Fibroblast of peridontal ligament (primary cell): ENCODE measurements around the gene PDE8B.
A peak's percentile ranks its signal among the peaks of the same experiment; 100 is the strongest.

Source experiments
- DNase-seq: peaks from one replicate; pipeline ENCODE4 v3.0.0-alpha.2; 2010; ENCODE audit errors: extremely low read depth

Gene PDE8B

DNA sequence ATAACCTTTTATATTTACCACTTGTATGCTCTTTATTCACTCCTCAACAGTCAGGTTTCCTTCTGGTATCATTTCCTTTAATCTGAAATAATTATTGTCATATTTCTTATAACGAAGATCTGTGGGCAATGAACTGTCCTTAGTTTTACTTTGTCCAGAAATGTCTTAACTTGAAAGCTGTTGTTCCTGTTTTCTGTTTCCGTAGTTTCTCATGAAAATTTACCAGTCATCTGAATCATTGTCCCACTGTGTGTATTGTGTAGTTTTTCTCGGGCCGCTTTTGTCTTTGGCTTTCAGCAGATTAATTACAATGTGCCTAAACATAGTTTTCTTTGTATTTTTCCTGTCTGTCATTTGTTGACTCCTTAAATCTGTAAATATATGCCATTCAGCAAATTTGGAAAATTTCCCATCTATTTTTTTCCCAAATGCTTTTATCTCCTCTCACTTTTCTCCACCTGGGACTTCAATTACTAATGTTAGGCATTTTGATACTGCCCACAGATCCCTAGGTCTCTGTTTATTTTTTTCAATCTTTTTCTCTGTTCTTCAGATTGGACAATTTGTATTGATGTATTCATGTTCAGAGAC is 74.9 kb downstream of the PDE8B start:
- no peak for DNase-seq

GRCh38 chr5:77292026-77292757 is 81.7 kb downstream of the PDE8B start:
- DNase-seq: peak; percentile 66

DNA sequence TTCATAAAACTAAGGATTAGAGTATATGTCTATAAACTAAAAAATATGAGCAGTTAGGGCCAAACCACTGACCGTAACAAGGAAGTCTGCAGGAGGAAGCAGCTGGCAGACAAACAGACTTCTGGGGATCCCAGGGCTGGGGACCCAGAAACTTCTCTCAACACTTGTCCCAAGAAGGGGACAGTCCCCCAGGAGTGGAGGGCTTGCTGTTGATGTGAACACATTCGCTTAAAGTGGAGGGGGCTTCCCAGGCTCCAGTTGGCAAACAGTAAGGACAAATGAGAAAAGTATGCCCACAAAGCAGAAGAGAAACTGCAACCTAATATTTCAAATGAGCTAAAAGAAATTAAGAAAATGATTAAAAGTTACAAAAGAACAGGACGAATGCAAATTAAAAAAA is 83.7 kb downstream of the PDE8B start:
- no peak for DNase-seq

DNA sequence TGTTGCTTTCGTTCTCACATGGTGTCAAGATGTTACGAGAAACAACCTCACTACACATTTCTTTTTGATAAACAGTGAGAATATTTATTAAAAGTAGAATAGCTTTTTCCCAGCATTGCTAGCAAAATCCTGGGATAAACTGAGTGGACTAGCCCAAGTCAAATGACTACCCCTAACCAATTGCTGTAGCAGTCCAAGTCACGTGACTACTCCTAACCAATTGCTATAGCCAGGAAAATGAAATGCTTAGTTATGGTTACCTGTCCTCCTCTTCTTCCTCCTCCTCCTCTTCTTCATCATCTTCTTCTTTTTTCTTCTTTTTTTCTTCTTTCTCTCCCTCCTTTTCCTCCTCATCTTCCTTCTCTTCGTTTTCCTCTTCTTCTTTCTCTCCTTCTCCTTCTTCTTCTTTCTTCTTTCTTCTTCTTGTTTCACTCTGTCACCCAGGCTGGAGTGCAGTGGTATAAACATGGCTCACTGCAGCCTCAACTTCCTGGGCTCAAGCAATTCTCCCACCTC is 85.4 kb downstream of the PDE8B start:
- no peak for DNase-seq

- no peak for DNase-seq
These were observed 87.7 kb downstream of the PDE8B start for GRCh38 chr5:77298146-77298545.

DNA sequence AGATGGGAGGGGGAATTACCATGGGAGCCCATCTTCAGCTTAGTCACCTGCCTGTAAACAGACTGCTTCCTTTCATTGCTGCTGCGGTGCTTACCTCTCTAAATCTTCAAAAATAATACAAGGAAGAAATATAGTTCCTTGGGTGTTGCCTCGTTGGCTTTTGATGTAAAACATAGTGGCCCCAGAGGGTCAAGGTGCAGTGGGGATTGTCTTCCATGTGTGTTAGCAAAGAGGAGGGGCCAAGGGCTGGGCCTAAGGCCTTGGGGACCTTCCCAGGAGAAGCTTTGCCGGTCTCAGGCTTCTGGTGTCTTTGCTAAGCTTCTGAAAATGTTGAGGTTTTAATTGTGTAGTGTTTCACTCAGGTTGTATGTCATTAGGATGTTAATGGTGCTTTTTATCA is 90.0 kb downstream of the PDE8B start:
- no peak for DNase-seq

GRCh38 chr5:77301447-77301883 is 91.0 kb downstream of the PDE8B start:
- peak; percentile 72 for DNase-seq

DNA sequence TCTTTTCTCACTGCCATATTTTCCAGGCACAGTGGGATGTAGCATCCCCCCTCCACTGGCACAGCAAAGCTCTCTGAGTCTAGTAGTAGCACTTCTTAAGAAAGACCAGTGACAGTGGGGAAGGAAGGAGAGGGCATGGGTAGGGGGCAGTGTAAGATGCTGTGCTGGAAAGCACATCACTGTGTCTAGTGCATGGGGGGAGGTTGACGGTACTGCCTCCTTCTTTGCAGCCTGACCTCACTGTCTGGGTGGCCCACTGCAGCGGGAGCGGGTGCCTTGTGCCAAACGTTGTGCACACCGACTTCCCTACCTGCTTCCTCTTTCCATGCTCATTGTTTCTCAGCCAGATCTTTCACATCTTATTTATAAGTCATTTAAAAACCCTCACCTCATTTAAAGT is 91.8 kb downstream of the PDE8B start:
- no peak for DNase-seq

DNA sequence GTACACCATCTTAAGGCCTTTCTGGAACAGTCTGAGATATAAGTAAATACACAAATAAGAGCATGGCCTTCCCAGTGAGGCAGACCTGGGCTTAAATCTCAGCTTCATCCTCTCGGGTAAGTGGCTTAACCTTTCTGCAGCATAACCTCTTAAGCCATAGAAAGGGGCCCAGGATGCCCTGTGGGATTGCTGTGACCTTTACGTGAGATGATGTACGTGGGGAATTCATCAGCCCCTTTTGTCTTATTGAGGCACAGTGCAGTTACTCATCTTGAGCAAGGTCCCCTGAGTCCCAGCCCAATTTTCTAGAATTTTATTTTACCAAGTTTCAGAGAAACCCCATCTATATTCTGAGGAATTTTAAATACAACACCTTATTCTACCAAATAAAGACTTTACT is 92.2 kb downstream of the PDE8B start:
- no peak for DNase-seq

- DNase-seq: no peak
These were observed 93.9 kb downstream of the PDE8B start for GRCh38 chr5:77304388-77304787.

DNA sequence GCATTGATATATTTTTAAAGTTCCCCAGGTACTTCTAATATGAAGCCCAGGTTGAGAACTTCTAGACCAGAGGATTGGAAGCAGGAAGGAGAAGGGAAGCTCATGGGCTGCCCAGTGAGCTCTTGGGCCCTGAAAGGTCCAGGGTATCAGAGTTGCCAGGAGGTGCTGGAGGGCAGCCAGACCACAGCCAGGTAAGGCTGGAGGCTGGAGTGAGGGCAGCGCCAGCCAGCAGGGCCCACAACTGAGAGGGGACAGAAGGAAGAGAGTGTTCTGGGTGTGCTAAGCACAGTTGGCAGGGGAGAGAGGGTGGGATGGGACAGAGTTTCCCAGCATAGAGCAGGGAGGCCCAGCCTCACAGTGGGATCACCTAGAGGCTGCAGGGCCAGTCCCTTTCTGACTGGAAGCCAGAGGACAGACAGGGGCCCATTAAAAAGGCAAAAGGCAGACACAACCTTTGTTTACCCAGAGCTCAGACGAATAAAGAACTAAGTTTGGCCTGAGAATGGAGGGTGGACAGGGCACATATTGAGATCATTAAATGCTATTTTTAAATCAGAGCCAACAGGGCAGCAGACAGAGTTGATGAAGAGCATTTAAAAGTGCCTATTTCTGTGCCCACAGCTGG is 94.9 kb downstream of the PDE8B start:
- DNase-seq: peak; percentile 36

- peak; percentile 76 for DNase-seq
These were observed 95.5 kb downstream of the PDE8B start for GRCh38 chr5:77305956-77306355.

DNA sequence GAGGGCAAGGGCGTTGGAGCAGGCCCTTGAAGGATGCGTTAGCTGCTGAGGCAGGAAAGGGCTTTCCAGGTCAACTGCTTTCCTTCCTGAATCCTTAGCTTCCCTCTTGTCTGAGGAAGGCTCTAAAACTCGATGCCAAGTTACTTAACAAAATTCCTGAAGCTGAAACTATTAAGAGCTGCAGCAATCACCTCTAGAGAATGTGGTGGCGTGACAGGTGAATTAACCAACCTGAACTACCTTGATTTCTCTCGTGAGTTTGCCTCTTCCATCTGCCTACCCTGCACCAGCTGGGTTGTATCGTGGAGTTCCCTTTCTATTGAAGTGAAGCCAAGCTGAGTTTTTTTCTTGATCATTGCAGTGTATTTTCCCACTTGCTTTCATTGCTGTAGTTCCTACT is 96.1 kb downstream of the PDE8B start:
- DNase-seq: no peak

DNA sequence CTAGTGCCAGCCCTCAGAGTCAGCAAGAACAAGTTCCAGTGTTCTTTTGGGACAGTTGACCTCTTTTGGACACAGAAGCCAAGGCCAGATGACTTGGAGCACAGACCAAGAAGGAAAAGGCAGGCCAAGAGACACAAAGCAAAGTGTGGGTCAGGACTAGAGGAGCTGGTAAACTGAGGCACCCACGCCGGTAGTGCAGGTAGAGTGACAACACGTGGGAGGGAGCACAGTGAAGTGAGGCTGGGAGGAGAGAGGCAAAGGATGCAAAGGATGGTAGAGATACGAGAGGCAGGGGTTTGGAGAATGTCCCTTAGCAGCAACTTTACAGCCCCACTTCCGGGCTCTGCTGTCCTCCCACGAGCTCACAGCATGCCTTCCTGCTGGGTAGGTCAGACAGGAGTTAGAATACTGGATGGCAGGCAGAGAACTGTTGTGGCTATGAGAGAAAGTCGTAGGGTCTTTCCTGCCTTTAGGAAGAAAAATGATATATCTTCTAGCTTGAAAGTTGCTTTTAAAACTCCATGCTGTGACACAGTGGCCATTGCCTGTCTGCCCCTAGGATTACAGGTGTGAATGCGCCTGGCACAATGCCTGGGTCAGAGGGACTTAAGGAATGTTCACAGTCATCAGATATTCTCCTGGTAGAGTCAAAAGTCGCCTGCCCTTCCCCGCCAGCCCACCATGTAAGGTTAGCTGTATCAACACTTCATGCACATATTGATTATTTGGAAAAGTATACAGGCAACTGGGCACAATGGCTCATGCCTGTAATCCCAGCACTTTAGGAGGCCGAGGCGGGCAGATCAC is 97.9 kb downstream of the PDE8B start:
- DNase-seq: no peak

DNA sequence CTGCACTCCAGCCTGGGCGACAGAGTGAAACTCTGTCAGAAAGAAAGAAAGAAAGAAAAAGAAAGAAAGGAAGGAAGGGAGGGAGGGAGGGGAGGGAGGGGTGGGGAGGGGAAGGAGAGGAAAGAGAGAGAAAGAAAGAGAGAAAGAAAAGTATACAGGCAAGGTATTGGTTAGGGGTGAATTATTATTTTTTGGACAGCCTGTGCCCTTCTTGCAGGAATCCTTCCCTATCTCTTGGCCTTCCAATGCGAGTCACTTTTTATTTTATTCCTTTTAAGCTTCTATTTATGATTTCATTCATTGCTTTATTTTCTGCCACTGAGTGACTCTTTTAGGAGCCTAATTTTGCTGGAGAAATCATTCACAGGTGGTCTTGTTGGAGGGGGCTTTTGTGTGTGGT is 98.7 kb downstream of the PDE8B start:
- no peak for DNase-seq

- no peak for DNase-seq
These were observed 100.2 kb downstream of the PDE8B start for GRCh38 chr5:77310494-77311213.

- peak; percentile 12 for DNase-seq
These were observed 100.7 kb downstream of the PDE8B start for GRCh38 chr5:77311214-77311571.

DNA sequence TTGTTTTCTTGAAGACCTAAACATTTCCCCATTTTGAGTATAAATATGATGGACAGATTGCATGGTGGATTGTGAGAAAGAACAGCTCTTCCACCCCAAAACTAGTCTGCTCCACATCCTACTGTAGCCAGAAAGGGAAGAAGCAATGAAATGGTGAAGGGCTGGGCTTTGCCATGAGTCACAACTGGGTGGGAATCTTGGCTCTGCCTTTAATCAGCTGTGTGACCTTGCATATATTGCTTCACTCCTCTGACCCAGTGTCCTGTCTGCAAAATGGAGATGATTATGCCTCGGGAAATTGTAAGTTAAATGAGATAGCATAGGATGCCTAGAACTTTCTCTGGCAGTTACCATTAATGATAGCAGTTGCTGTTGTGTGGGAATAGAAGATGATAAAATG is 101.9 kb downstream of the PDE8B start:
- DNase-seq: peak; percentile 71

- peak; percentile 15 for DNase-seq
These were observed 106.6 kb downstream of the PDE8B start for GRCh38 chr5:77316871-77317661.

GRCh38 chr5:77318060-77318459 is 107.6 kb downstream of the PDE8B start:
- DNase-seq: no peak
